WTC11 (cell line): ENCODE results near the gene BCAR3. TPM values are rescaled to one million over a fixed set of nuclear protein-coding genes. Genes with fewer than 3 reads are reported as not detected.

Source experiments
- ATAC-seq: fragments of 200-7000 bp; cut with Tn5 transposase; 2 replicates; pipeline ENCODE4 v1.10.0; 2021; ENCODE audit warnings: mild to moderate bottlenecking, moderate library complexity
- CTCF ChIA-PET: fragments of 300-600 bp; sonication (Branson Sonifier 250); formaldehyde crosslinking; loops from one replicate; lab custom pipeline; 2021; ENCODE audit warnings: antibody characterized with exemption; lab: Charles Lee
- POLR2A ChIA-PET: fragments of 350-600 bp; sonication (Branson Sonifier 250); formaldehyde crosslinking; loops from one replicate; lab custom pipeline; 2021; ENCODE audit warnings: antibody characterized with exemption; lab: Charles Lee
- DNase-seq: peaks from one replicate; pipeline ENCODE4 v3.0.0; 2021; ENCODE audit warnings: low spot score
- H3K27ac Mint-ChIP-seq: 2 replicates; pipeline ENCODE4 v1.8.0; 2021; ENCODE audit warnings: mixed read lengths
- H3K27me3 Mint-ChIP-seq: 2 replicates; pipeline ENCODE4 v1.8.0; 2021; ENCODE audit warnings: low read depth, mild to moderate bottlenecking, moderate library complexity, mixed read lengths
- H3K36me3 Mint-ChIP-seq: 2 replicates; pipeline ENCODE4 v1.8.0; 2021; ENCODE audit warnings: mixed read lengths
- H3K4me1 Mint-ChIP-seq: 2 replicates; pipeline ENCODE4 v1.8.0; 2022; ENCODE audit warnings: mixed read lengths
- H3K4me3 Mint-ChIP-seq: 2 replicates; pipeline ENCODE4 v1.8.0; 2021; ENCODE audit warnings: mild to moderate bottlenecking, moderate library complexity, mixed read lengths
- H3K9me3 Mint-ChIP-seq: 2 replicates; pipeline ENCODE4 v1.8.0; 2021; ENCODE audit warnings: mixed read lengths
- ATF1 ChIP-seq: sonication (generic); formaldehyde crosslinking; IDR thresholded peaks from 2 replicates; pipeline ENCODE4 v1.8.1; 2023; ENCODE audit warnings: mild to moderate bottlenecking, moderate library complexity, missing genetic modification reagents
- CBFB ChIP-seq: sonication (generic); formaldehyde crosslinking; IDR thresholded peaks from 2 replicates; pipeline ENCODE4 v1.8.1; 2022; ENCODE audit warnings: mild to moderate bottlenecking, low read depth, missing genetic modification reagents
- CREM ChIP-seq: sonication (generic); formaldehyde crosslinking; IDR thresholded peaks from 2 replicates; pipeline ENCODE4 v1.8.1; 2022; ENCODE audit warnings: mild to moderate bottlenecking, missing genetic modification reagents, moderate library complexity
- FOXP1 ChIP-seq: sonication (generic); formaldehyde crosslinking; IDR thresholded peaks from 2 replicates; pipeline ENCODE4 v1.8.0; 2022; ENCODE audit warnings: missing genetic modification reagents, mild to moderate bottlenecking, moderate library complexity, borderline replicate concordance
- GABPB1 ChIP-seq: sonication (generic); formaldehyde crosslinking; IDR thresholded peaks from 2 replicates; pipeline ENCODE4 v1.8.1; 2023; ENCODE audit warnings: mild to moderate bottlenecking, missing genetic modification reagents
- JUN ChIP-seq: sonication (generic); formaldehyde crosslinking; IDR thresholded peaks from 2 replicates; pipeline ENCODE4 v1.8.0; 2023; ENCODE audit warnings: mild to moderate bottlenecking, missing genetic modification reagents
- NFATC4 ChIP-seq: fragments of 250-450 bp; sonication (Bioruptor Pico); IDR thresholded peaks from 2 replicates; pipeline ENCODE4 v1.9.0; 2021; ENCODE audit warnings: mild to moderate bottlenecking
- PRRX2 ChIP-seq: fragments of 250-450 bp; sonication (Bioruptor Pico); IDR thresholded peaks from 2 replicates; pipeline ENCODE4 v1.8.0; 2021; ENCODE audit warnings: mild to moderate bottlenecking
- RELA ChIP-seq: sonication (generic); formaldehyde crosslinking; IDR thresholded peaks from 2 replicates; pipeline ENCODE4 v1.8.1; 2022; ENCODE audit warnings: missing genetic modification reagents, mild to moderate bottlenecking, borderline replicate concordance
- SMAD4 ChIP-seq: sonication (generic); formaldehyde crosslinking; IDR thresholded peaks from 2 replicates; pipeline ENCODE4 v1.8.0; 2022; ENCODE audit warnings: mild to moderate bottlenecking, missing genetic modification reagents
- total RNA-seq: library from RNA; stranded (reverse); gene quantifications from 3 replicates; pipeline ENCODE4 v1.2.3, GENCODE V29; 2021
- TF ChIP-seq, protein P1 (sequence below): sonication (generic); formaldehyde crosslinking; IDR thresholded peaks from 2 replicates; pipeline ENCODE4 v1.8.1; 2023; ENCODE audit warnings: mild to moderate bottlenecking, missing genetic modification reagents, borderline replicate concordance
- TF ChIP-seq, protein P2 (sequence below): sonication (generic); formaldehyde crosslinking; IDR thresholded peaks from 2 replicates; pipeline ENCODE4 v1.8.1; 2023; ENCODE audit warnings: mild to moderate bottlenecking, moderate library complexity, missing genetic modification reagents
- TF ChIP-seq, protein P3 (sequence below): fragments of 250-450 bp; sonication (Bioruptor Pico); IDR thresholded peaks from 2 replicates; pipeline ENCODE4 v1.9.0; 2021; ENCODE audit warnings: mild to moderate bottlenecking, borderline replicate concordance
- TF ChIP-seq, protein P4 (sequence below): sonication (generic); formaldehyde crosslinking; IDR thresholded peaks from 2 replicates; pipeline ENCODE4 v1.8.1; 2022; ENCODE audit warnings: low read depth, missing genetic modification reagents, borderline replicate concordance
- TF ChIP-seq, protein P5 (sequence below): sonication (generic); formaldehyde crosslinking; IDR thresholded peaks from 2 replicates; pipeline ENCODE4 v1.8.1; 2022; ENCODE audit warnings: missing genetic modification reagents, borderline replicate concordance
- TF ChIP-seq, protein P6 (sequence below): sonication (generic); formaldehyde crosslinking; IDR thresholded peaks from 2 replicates; pipeline ENCODE4 v1.8.0; 2022; ENCODE audit warnings: mild to moderate bottlenecking, missing genetic modification reagents

The BCAR3 gene
- total RNA-seq, 1 experiment from 2014 or later = 14.8 TPM

DNA sequence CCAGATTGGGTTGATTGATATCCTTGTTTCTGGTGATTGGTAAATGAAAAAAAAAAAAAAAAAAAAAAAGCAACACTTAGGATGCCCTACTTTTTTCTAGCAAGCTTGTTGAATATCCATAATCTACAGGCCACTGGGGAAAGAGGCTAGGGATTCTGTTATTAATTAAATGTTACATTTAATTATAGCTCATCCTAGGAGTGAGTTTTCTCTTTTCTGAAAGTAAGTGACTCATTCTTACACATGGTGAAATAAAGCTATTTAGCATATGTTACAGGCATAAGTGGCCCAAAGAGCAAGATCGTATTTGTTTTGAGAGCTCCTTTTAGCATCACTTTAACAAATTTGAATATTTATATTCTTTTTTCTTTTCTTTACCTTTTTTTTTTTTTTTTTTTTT lies 139.2 kb downstream of the BCAR3 start (continued):
- TF ChIP-seq, protein P1, sequence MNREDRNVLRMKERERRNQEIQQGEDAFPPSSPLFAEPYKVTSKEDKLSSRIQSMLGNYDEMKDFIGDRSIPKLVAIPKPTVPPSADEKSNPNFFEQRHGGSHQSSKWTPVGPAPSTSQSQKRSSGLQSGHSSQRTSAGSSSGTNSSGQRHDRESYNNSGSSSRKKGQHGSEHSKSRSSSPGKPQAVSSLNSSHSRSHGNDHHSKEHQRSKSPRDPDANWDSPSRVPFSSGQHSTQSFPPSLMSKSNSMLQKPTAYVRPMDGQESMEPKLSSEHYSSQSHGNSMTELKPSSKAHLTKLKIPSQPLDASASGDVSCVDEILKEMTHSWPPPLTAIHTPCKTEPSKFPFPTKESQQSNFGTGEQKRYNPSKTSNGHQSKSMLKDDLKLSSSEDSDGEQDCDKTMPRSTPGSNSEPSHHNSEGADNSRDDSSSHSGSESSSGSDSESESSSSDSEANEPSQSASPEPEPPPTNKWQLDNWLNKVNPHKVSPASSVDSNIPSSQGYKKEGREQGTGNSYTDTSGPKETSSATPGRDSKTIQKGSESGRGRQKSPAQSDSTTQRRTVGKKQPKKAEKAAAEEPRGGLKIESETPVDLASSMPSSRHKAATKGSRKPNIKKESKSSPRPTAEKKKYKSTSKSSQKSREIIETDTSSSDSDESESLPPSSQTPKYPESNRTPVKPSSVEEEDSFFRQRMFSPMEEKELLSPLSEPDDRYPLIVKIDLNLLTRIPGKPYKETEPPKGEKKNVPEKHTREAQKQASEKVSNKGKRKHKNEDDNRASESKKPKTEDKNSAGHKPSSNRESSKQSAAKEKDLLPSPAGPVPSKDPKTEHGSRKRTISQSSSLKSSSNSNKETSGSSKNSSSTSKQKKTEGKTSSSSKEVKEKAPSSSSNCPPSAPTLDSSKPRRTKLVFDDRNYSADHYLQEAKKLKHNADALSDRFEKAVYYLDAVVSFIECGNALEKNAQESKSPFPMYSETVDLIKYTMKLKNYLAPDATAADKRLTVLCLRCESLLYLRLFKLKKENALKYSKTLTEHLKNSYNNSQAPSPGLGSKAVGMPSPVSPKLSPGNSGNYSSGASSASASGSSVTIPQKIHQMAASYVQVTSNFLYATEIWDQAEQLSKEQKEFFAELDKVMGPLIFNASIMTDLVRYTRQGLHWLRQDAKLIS (CRISPR knock-in tag) = no peak
- TF ChIP-seq, protein P2, sequence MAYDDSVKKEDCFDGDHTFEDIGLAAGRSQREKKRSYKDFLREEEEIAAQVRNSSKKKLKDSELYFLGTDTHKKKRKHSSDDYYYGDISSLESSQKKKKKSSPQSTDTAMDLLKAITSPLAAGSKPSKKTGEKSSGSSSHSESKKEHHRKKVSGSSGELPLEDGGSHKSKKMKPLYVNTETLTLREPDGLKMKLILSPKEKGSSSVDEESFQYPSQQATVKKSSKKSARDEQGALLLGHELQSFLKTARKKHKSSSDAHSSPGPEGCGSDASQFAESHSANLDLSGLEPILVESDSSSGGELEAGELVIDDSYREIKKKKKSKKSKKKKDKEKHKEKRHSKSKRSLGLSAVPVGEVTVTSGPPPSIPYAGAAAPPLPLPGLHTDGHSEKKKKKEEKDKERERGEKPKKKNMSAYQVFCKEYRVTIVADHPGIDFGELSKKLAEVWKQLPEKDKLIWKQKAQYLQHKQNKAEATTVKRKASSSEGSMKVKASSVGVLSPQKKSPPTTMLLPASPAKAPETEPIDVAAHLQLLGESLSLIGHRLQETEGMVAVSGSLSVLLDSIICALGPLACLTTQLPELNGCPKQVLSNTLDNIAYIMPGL = no peak
- TF ChIP-seq, protein P3, sequence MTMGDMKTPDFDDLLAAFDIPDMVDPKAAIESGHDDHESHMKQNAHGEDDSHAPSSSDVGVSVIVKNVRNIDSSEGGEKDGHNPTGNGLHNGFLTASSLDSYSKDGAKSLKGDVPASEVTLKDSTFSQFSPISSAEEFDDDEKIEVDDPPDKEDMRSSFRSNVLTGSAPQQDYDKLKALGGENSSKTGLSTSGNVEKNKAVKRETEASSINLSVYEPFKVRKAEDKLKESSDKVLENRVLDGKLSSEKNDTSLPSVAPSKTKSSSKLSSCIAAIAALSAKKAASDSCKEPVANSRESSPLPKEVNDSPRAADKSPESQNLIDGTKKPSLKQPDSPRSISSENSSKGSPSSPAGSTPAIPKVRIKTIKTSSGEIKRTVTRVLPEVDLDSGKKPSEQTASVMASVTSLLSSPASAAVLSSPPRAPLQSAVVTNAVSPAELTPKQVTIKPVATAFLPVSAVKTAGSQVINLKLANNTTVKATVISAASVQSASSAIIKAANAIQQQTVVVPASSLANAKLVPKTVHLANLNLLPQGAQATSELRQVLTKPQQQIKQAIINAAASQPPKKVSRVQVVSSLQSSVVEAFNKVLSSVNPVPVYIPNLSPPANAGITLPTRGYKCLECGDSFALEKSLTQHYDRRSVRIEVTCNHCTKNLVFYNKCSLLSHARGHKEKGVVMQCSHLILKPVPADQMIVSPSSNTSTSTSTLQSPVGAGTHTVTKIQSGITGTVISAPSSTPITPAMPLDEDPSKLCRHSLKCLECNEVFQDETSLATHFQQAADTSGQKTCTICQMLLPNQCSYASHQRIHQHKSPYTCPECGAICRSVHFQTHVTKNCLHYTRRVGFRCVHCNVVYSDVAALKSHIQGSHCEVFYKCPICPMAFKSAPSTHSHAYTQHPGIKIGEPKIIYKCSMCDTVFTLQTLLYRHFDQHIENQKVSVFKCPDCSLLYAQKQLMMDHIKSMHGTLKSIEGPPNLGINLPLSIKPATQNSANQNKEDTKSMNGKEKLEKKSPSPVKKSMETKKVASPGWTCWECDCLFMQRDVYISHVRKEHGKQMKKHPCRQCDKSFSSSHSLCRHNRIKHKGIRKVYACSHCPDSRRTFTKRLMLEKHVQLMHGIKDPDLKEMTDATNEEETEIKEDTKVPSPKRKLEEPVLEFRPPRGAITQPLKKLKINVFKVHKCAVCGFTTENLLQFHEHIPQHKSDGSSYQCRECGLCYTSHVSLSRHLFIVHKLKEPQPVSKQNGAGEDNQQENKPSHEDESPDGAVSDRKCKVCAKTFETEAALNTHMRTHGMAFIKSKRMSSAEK = no peak
- TF ChIP-seq PRRX2 = no peak
- TF ChIP-seq, protein P4, sequence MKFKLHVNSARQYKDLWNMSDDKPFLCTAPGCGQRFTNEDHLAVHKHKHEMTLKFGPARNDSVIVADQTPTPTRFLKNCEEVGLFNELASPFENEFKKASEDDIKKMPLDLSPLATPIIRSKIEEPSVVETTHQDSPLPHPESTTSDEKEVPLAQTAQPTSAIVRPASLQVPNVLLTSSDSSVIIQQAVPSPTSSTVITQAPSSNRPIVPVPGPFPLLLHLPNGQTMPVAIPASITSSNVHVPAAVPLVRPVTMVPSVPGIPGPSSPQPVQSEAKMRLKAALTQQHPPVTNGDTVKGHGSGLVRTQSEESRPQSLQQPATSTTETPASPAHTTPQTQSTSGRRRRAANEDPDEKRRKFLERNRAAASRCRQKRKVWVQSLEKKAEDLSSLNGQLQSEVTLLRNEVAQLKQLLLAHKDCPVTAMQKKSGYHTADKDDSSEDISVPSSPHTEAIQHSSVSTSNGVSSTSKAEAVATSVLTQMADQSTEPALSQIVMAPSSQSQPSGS (CRISPR knock-in tag) = no peak
- TF ChIP-seq GABPB1 (CRISPR knock-in tag) = no peak
- no peak for TF ChIP-seq CBFB (CRISPR knock-in tag)
- no peak for TF ChIP-seq ATF1 (CRISPR knock-in tag)
- TF ChIP-seq JUN (CRISPR knock-in tag) = no peak
- no peak for TF ChIP-seq SMAD4
- TF ChIP-seq, protein P5, sequence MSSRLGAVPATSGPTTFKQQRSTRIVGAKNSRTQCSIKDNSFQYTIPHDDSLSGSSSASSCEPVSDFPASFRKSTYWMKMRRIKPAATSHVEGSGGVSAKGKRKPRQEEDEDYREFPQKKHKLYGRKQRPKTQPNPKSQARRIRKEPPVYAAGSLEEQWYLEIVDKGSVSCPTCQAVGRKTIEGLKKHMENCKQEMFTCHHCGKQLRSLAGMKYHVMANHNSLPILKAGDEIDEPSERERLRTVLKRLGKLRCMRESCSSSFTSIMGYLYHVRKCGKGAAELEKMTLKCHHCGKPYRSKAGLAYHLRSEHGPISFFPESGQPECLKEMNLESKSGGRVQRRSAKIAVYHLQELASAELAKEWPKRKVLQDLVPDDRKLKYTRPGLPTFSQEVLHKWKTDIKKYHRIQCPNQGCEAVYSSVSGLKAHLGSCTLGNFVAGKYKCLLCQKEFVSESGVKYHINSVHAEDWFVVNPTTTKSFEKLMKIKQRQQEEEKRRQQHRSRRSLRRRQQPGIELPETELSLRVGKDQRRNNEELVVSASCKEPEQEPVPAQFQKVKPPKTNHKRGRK (CRISPR knock-in tag) = no peak
- no peak for TF ChIP-seq NFATC4 (CRISPR knock-in tag)

DNA sequence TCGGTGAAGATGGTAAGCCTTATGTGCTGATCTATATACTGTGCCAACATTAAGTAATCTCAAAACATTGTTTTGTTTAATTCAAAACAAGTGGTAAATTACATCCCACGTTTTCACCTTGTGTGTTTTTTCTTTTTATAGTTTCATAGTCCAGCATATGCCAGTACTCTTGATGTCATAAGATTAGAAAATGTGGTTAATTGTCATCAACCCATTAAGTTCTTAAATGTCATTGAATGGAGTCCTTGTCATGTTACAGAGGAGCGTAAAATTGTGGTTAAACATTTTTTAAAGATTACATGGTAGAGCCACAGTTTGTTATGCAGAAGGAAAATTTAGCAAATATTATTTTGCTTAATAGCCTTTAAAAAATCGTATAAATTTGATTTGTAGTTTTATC lies 140.6 kb downstream of the BCAR3 start:
- ChIA-PET CTCF (interaction anchor here (1.6 kb wide), 1 partner anchor 236 kb away, joined by 4 read pairs; no protein-coding TSS in a partner anchor), POLR2A (no interaction called here)
- no peak for ATAC-seq
- Mint-ChIP-seq H3K27me3 (no peaks in the 10 kb centered on the region), H3K9me3 (no peaks in the 10 kb centered on the region), H3K4me3 (no peak overlapping the region), H3K4me1 (peaks cover 11% of the 10 kb centered on the region), H3K27ac (peak overlapping the region; percentile 21), H3K36me3 (peaks cover 9% of the 10 kb centered on the region)
- no peak for DNase-seq
- TF ChIP-seq, protein P1 (CRISPR knock-in tag) = no peak
- TF ChIP-seq RELA (CRISPR knock-in tag) = no peak
- TF ChIP-seq FOXP1 (CRISPR knock-in tag) = no peak
- TF ChIP-seq, protein P6, sequence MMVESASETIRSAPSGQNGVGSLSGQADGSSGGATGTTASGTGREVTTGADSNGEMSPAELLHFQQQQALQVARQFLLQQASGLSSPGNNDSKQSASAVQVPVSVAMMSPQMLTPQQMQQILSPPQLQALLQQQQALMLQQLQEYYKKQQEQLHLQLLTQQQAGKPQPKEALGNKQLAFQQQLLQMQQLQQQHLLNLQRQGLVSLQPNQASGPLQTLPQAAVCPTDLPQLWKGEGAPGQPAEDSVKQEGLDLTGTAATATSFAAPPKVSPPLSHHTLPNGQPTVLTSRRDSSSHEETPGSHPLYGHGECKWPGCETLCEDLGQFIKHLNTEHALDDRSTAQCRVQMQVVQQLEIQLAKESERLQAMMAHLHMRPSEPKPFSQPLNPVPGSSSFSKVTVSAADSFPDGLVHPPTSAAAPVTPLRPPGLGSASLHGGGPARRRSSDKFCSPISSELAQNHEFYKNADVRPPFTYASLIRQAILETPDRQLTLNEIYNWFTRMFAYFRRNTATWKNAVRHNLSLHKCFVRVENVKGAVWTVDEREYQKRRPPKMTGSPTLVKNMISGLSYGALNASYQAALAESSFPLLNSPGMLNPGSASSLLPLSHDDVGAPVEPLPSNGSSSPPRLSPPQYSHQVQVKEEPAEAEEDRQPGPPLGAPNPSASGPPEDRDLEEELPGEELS (CRISPR knock-in tag) = no peak
- TF ChIP-seq CREM (CRISPR knock-in tag) = no peak
